ENCODE measurements around the gene FHIP1A.

FHIP1A gene

DNA sequence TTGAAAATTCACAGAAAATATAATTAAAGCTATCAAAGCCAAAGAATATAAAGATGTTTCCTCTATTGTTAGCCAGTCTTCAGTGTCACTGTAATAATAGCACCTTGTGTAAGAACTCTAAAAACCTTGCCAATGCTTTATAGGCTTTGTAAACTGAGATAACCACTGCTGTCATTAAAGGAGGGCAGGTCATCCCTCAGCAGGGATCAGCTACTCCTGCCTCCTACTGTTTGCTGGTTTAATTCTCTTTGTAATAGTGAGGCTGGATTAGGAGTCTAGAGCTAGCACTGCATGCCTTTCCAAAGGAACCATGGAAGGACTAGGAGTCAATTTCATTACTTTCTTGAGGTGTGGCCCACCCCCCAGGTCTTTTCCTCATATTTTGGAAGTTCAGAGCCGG, 46.2 kb downstream of the FHIP1A start:
- no peak overlapping the region for H3K4me3 ChIP-seq (ENCODE audit: low read depth, low read length)

DNA sequence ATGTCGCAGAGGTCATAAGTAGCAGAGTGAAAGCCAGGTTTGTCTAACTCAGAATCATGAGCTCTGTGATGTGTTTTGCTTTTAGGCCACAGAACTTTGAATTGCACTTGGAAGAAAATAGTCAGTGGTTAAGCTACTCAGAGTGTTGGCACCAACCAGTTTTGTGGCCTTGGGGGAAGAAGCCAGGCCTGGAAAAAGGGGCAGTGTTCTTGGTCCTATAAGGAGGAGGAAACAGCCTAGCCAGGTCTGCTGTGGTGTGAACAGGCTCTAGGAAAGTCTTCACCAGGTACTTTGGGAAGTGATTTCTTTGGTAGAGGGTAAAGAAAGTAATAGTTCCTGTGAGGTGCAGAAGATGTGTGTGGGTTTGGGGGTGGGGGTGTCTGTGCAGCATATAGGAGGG, 49.2 kb downstream of the FHIP1A start:
- H3K4me3 ChIP-seq (ENCODE audit: low read depth, low read length): no peak overlapping the region

Measured in iPS-11a (cell line).